GM19452 (cell line): Measurements from ENCODE around the gene OVOL3.
"Not testable (repeated sequence)": the region's sequence is repeated elsewhere in the genome, so short reads cannot be mapped to it uniquely, and the experiment has no call there.

Experiments used
- ATAC-seq: cut with Tn5 transposase; IDR thresholded peaks from one replicate; pipeline ENCODE4 v1.9.1; 2021; ENCODE audit not compliant: unreplicated experiment

OVOL3 gene

GRCh38 chr19:36110487-36111199 is at the start of gene OVOL3:
TSS of gene OVOL3 (plus strand) at chr19:36111143. CDS start at chr19:36111203, 60 bp downstream.
- no peak for ATAC-seq

- no peak for ATAC-seq
These were observed 49.6 kb upstream of the OVOL3 start for GRCh38 chr19:36061367-36061766.

- no peak for ATAC-seq
These were observed 46.1 kb upstream of the OVOL3 start for GRCh38 chr19:36064826-36065225.

- ATAC-seq: no peak
These were observed 43.3 kb upstream of the OVOL3 start for GRCh38 chr19:36067681-36068080.

- ATAC-seq: not testable (repeated sequence)
These were observed 42.0 kb upstream of the OVOL3 start for GRCh38 chr19:36068810-36069499.

GRCh38 chr19:36072081-36072480 is 38.9 kb upstream of the OVOL3 start:
- ATAC-seq: no peak

- no peak for ATAC-seq
These were observed 37.6 kb upstream of the OVOL3 start for GRCh38 chr19:36073121-36073876.

GRCh38 chr19:36079389-36079945 is 31.5 kb upstream of the OVOL3 start:
- ATAC-seq: no peak

GRCh38 chr19:36081385-36081784 is 29.6 kb upstream of the OVOL3 start:
- ATAC-seq: no peak

- no peak for ATAC-seq
These were observed 29.0 kb upstream of the OVOL3 start for GRCh38 chr19:36081894-36082293.

GRCh38 chr19:36082916-36083315 is 28.0 kb upstream of the OVOL3 start:
- no peak for ATAC-seq

- no peak for ATAC-seq
These were observed 26.5 kb upstream of the OVOL3 start for GRCh38 chr19:36084231-36085009.

GRCh38 chr19:36086326-36086725 is 24.6 kb upstream of the OVOL3 start:
- no peak for ATAC-seq

- ATAC-seq: no peak
These were observed 21.1 kb upstream of the OVOL3 start for GRCh38 chr19:36089847-36090246.

GRCh38 chr19:36090910-36091695 is 19.8 kb upstream of the OVOL3 start:
- no peak for ATAC-seq

GRCh38 chr19:36092566-36092965 is 18.4 kb upstream of the OVOL3 start:
- ATAC-seq: no peak

- no peak for ATAC-seq
These were observed 17.7 kb upstream of the OVOL3 start for GRCh38 chr19:36093146-36093662.

- ATAC-seq: no peak
These were observed 17.3 kb upstream of the OVOL3 start for GRCh38 chr19:36093687-36094086.

- ATAC-seq: no peak
These were observed 13.9 kb upstream of the OVOL3 start for GRCh38 chr19:36097036-36097435.
